Measurements from ENCODE around the gene TLCD3B.

The TLCD3B gene

GRCh38 chr16:30004424-30004776 is 26.7 kb downstream of the TLCD3B start:
- DNase-seq = no peak

DNA sequence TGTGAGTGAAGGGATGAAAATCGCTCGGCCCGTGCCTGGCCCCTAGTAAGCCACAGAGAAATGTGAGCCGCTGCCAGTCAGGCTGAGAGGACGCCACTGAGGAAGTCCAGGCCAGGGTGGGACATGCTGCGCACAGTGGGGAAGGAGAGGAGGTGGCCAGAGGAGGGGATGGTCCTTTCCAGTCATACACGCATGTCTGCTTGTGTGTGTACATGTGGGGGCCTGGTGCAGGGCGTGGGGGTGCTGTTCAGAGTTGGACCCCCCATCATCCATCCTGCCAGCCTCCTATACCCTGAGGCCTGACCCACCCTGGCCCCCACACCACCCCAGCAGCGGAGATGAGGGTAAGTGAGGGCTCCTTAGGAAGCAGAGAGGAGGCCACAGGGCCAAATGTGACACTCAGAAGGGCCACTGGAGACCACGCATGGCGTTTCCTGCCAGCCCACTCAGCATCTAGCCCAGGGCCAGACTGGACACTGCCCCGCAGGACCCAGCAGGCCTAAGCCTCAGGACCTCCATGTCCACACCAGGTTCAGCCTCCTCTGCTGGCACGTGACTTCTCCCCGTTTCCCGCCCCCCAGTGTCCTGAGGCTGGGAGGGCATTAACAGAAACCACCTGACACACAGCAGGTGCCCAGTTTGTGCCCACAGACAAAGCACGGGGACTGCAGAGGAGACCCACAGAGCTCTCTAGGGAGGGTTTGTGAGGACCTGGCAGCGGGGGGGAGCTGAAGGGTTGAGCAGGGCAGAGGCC is 27.2 kb downstream of the TLCD3B start:
- no peak for DNase-seq

DNA sequence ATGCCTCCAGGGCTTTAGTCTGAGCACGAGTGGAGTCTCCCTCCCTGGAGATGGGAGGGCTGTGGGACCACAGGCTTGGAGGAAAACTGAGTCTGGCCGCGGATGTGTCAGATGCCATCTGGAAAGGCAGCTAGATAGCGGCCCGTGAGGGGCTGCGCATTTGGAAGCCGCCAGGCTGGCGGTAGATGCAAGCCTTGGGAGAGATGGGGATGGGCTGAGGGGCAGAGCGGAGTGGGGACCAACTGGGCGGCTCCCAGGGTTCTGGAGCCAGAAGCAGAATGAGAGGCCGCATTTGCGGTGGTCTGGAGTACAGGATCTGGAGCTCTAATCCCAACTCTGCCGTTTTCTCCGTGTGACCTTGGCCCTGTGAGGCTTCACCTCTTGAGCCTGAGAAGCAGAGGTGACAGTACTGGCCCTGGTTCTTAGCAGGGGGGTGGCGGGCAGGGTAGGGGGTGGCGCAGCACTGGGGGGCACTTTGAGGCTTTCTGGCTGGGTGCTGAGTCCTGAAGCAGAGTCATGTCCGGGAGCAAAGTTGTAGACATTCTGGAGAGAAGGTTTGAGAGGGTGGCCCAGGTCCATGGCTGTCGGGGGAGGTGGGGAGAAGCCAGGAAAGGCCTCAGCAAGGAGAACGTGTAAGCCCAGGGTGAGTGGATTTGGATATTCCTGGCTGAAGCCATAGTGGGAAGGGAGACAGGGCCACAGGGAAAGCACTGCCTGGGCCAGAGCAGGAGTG is 28.3 kb downstream of the TLCD3B start:
- no peak for DNase-seq

- no peak for DNase-seq
Observed at GRCh38 chr16:30000735-30001631, 30.1 kb downstream of the TLCD3B start.

- DNase-seq = no peak
Observed at GRCh38 chr16:29999605-30000004, 31.5 kb downstream of the TLCD3B start.

DNA sequence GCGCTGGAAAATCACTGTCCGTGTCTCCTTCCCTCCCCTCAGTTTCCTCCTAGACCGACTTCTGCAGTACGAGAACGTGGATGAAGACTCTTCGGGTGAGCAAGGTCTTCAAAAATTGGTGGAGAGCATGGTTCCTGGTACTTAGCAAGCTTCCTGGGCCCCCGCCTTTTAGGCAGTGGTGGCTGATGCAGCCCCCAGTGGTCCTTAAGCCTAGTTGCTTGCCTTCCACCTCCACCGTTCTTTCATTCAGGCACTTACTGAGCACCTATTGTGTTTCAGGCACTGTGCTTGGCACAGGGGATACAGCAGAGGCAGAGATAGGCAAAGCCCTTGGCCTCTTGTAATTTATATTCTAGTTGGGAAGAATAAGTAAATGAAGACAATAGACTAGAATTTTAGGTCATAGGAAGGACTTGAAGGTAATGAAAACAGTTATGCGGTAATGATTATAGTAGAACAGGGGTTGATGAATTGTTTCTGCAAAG is 34.3 kb downstream of the TLCD3B start:
- no peak for DNase-seq

DNA sequence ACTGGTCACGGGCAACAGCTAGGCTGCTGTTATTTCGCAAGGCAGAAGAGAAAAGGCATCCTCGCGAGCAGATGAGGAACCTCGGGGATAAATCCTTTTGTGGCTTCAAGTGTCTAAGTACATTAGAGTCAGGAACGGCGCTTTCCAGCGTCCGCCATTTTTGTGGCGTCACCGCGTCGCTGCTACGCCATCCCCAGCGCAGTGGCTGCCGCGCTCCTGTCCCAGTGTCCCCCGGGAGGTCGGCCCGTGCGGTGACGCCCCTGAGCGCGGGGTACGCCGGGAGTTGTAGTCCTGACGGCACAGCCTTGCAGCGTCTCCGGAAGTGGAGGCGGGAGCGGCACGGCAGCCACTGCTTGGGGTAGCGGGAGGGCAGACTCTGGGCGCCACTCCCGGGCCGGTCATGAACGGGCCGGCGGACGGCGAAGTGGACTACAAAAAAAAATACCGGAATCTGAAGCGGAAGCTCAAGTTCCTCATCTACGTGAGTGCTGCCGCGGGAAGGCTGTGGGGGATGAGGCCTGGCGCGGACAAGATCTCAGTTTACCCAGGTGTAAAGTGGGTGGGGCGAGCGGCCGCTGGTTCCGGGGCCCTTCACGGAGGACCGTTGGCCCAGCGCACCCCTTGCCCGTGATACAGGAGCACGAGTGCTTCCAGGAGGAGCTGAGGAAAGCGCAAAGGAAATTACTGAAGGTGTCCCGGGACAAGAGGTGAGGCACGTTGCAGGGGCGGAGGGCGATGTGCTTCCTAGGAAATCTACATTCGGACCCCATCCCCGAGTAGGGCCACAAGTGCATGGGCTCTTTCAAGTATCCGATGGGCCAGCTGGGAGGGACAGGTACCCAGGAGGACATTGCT is 34.9 kb downstream of the TLCD3B start, which contains the start of gene INO80E:
Gene INO80E, plus strand, starts transcription at position 331 of the 855 bp plus-strand sequence. Its CDS starts 70 bp downstream, at position 401.
- no peak for DNase-seq

DNA sequence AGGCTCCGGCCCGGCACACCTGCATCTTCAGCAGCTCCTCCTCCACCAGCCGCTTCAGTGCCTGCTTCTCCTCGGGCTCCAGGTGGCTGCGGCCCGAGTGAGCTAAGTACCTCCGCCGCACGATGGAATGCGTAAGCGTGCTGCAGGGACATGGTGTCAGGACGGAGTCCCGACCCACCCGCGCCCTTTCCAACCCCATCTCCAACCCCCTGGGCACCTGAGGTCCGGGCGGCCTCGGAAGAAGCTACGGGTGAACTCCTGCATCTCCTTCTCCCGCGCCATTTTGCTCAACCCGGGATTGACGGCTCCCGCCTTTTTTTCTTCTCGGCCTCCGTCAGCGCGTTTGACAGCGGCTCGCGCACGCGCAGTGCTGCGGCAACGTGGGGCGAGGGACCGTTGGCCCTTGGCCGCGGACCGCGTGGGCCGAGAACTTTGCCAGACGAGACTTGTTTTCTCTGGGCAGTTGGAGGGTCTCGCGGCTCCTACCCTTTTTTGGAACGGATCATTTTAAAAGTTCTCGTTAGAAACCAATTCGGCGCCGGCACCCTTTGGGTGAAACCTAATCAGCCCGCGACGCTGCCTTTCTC is 35.7 kb downstream of the TLCD3B start, which contains the start of gene HIRIP3:
Gene HIRIP3, minus strand, starts transcription at position 294 of the 587 bp plus-strand sequence. Its CDS starts 12 bp downstream, at position 282.
- peak; percentile 97 for DNase-seq

- no peak for DNase-seq
Observed at GRCh38 chr16:29994600-29995323, 36.3 kb downstream of the TLCD3B start.

- DNase-seq = no peak
Observed at GRCh38 chr16:29993903-29994599, 37.0 kb downstream of the TLCD3B start.

- DNase-seq = no peak
Observed at GRCh38 chr16:29993191-29993902, 37.7 kb downstream of the TLCD3B start.

DNA sequence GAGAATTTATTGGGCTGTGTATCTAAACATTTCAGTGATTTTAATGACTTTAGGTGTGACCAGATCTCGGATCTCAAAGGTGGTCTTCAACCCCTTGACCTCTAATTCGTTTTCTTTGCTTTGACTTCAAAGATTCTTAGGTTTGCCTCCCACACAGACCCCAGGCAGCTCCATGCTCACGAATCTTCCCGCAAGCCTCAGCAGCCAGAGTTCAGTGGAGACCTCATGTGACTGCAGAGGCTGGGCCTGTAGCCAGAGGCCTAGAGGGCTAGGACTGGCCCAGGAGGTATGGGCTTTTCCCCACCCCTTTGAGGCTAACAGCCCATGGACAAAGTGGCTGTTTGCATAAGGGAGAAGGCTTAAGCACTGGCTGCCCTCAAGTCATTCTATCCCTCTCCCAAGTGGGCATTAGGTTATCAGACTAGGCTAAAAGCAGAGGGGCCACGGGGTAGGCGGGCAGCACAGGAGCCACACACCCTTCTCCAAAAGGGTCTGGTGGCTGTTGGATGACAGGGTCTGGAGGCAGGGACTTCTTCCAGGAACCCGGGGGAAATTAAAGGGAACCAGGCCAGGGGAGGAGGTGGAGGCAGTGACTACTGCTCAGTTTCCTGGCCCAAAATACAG is 38.6 kb downstream of the TLCD3B start:
- DNase-seq = no peak

DNA sequence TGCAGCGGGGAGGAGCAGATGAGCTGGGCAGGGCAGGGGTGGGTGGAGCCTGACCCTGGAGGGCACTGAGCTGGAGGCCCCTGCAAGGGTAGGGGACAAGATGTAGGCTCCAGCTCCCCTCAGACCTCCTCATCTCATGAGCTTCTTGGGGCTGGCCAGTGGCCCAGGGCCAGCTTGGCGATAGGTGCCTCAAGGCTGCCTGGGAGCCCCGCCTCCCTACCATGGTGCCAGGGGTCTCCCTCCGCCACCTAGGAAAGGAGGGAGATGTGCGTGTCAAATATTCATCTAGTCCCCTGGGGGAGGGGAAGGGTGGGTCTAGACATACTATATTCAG is 39.5 kb downstream of the TLCD3B start:
- no peak for DNase-seq

GRCh38 chr16:29990883-29991570 is 40.0 kb downstream of the TLCD3B start:
- no peak for DNase-seq

DNA sequence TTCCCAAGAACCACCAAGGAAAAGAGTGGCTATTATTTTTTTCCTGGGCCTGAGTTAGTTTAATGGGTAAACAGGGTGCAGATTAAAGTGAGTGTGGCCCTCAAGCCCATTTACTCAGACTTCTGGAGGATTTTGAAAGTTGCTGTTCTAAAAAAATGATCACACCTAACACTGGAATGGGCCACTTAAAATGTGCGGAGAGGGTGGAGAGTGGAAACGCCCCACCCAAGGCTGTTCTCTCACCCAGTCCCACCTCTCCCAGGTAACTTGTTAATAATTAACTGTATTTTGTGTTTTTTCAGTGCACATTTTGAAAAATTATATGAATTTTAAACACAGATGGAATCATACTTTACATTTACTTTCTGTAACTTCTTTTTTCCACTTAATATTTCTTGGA is 41.0 kb downstream of the TLCD3B start:
- no peak for DNase-seq

DNA sequence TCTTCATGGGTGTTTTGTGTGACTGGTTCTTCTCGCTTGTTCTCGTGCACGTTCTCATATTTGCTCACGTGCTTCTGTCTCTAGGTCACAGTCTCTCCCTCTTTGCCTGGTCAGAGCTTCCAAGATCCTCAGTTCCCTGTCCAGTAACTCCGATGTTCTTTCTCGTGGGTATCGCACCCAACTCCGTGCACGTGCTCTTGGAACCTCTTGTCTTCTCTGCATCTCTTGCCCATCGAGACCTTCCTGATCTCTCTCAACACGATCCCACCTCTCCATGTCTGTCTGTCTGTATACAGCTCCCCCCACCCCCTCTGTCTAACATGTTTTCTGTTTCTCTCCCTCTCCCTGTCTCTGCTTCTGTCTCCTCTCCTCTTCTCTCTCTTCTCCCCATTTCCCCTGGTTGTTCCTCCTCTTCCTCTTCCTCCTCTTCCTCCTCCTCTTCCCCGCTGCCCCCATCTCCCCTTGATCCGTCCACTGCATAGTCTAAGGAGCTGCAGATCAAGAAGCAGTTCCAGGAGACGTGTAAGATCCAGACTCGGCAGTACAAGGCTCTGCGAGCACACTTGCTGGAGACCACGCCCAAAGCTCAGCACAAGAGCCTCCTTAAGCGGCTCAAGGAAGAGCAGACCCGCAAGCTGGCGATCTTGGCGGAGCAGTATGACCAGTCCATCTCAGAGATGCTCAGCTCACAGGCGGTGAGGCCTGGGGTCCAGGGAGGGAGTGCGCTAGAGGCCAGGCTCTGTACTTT is 41.8 kb downstream of the TLCD3B start:
- DNase-seq = no peak

- no peak for DNase-seq
Observed at GRCh38 chr16:29988346-29989075, 42.6 kb downstream of the TLCD3B start.

All from right kidney (tissue), 1 donor.